Upper lobe of right lung (tissue), 1 donor: Measurements from ENCODE around the gene ATP13A1. TPM values are rescaled to one million over a fixed set of nuclear protein-coding genes. Genes with fewer than 3 reads are reported as not detected.

Experiments
- ATAC-seq: fragments of 200-7000 bp; cut with Tn5 transposase; one replicate; pipeline ENCODE4 v1.9.1; 2020; ENCODE audit warnings: mild to moderate bottlenecking, moderate library complexity
- DNase-seq: peaks from one replicate; pipeline ENCODE4 v3.0.0-alpha.2; 2020
- H3K27ac ChIP-seq: fragments of 200-600 bp; one replicate; pipeline ENCODE4 v1.8.0; 2022
- H3K27me3 ChIP-seq: fragments of 200-600 bp; one replicate; pipeline ENCODE4 v1.8.0; 2022; ENCODE audit warnings: mild to moderate bottlenecking
- H3K36me3 ChIP-seq: fragments of 200-600 bp; one replicate; pipeline ENCODE4 v1.8.0; 2022
- H3K4me1 ChIP-seq: fragments of 200-600 bp; one replicate; pipeline ENCODE4 v1.8.0; 2022
- H3K4me3 ChIP-seq: fragments of 200-600 bp; one replicate; pipeline ENCODE4 v1.8.0; 2022; ENCODE audit warnings: mild to moderate bottlenecking
- H3K9me3 ChIP-seq: fragments of 200-600 bp; one replicate; pipeline ENCODE4 v1.8.0; 2022
- CTCF ChIP-seq: fragments of 200-600 bp; IDR thresholded peaks from one replicate; pipeline ENCODE4 v1.8.0; 2022; ENCODE audit warnings: antibody characterized with exemption
- intact Hi-C: fragments of 100-400 bp; cut with DNase I; formaldehyde crosslinking; loops from one replicate; pipeline ENCODE4 v1.11.0; 2022
- total RNA-seq: library from RNA; stranded (reverse); fragmentation: NEBNext Ultra II Directional; extraction: Animal tissue kit (Norgen Biotek cat#: 25700); gene quantifications from one replicate; pipeline ENCODE4 v1.2.1, GENCODE V29; 2021
- donor health status: DM: no; HTN: yes; CAD: no; lungs with severe emphysema.

ATP13A1 gene
- total RNA-seq, 1 donor from 2014 or later, result 55.5 TPM

- ATAC-seq (no peak), DNase-seq (no peak)
- H3K4me1 ChIP-seq, result peaks cover 22% of the 10 kb centered on the region
- H3K36me3 ChIP-seq, result peaks cover 53% of the 10 kb centered on the region
- intact Hi-C loops, result no loop called here
- no peak for TF ChIP-seq CTCF
- no peak overlapping the region for H3K27ac ChIP-seq
- no peak overlapping the region for H3K4me3 ChIP-seq
- H3K9me3 ChIP-seq, result no peaks in the 10 kb centered on the region
- no peaks in the 10 kb centered on the region for H3K27me3 ChIP-seq
Observed at GRCh38 chr19:19659646-19660245, 3.7 kb downstream of the ATP13A1 start.

GRCh38 chr19:19657397-19657783 is 6.1 kb downstream of the ATP13A1 start:
- H3K4me3 ChIP-seq, result no peak overlapping the region

GRCh38 chr19:19656451-19657396 is 6.8 kb downstream of the ATP13A1 start:
- DNase-seq (no peak), ATAC-seq (no peak)
- H3K9me3 ChIP-seq, result no peaks in the 10 kb centered on the region
- intact Hi-C loops, result no loop called here
- no peaks in the 10 kb centered on the region for H3K27me3 ChIP-seq
- no peak overlapping the region for H3K4me3 ChIP-seq
- no peak for TF ChIP-seq CTCF
- no peak overlapping the region for H3K27ac ChIP-seq
- peaks cover 83% of the 10 kb centered on the region for H3K36me3 ChIP-seq
- peaks cover 8% of the 10 kb centered on the region for H3K4me1 ChIP-seq

More at GRCh38 chr19:19657397-19657783, 6.1 kb downstream of the ATP13A1 start:
- intact Hi-C loops, result no loop called here
- Histone ChIP-seq H3K36me3 (peaks cover 77% of the 10 kb centered on the region), H3K4me1 (peaks cover 15% of the 10 kb centered on the region), H3K27me3 (no peaks in the 10 kb centered on the region), H3K9me3 (no peaks in the 10 kb centered on the region), H3K27ac (no peak overlapping the region)
- no peak for DNase-seq
- ATAC-seq, result no peak
- no peak for TF ChIP-seq CTCF

GRCh38 chr19:19655641-19656343 is 7.7 kb downstream of the ATP13A1 start:
- intact Hi-C loops, result no loop called here
- Histone ChIP-seq H3K27me3 (no peaks in the 10 kb centered on the region), H3K4me1 (no peaks in the 10 kb centered on the region), H3K27ac (no peak overlapping the region), H3K9me3 (no peaks in the 10 kb centered on the region), H3K36me3 (peaks cover 93% of the 10 kb centered on the region), H3K4me3 (no peak overlapping the region)
- TF ChIP-seq CTCF, result no peak
- ATAC-seq (no peak), DNase-seq (no peak)

- DNase-seq (no peak), ATAC-seq (no peak)
- Histone ChIP-seq H3K9me3 (no peaks in the 10 kb centered on the region), H3K4me1 (no peaks in the 10 kb centered on the region), H3K27ac (no peak overlapping the region), H3K36me3 (peaks cover 98% of the 10 kb centered on the region), H3K4me3 (no peak overlapping the region), H3K27me3 (no peaks in the 10 kb centered on the region)
- intact Hi-C loops, result no loop called here
- TF ChIP-seq CTCF, result no peak
Observed at GRCh38 chr19:19655051-19655594, 8.4 kb downstream of the ATP13A1 start.
